D721Med (cell line): ENCODE results near the gene CDS2.
A peak's percentile ranks its signal among the peaks of the same experiment; 100 is the strongest.

ENCODE experiments used
- DNase-seq: peaks from one replicate; pipeline ENCODE4 v3.0.0; 2011; ENCODE audit warnings: low spot score; ENCODE audit not compliant: insufficient read length
- FAIRE-seq: peaks from 2 replicates; lab custom pipeline; 2011; peaks lifted over from hg19 to GRCh38; lab: Jason Lieb, UNC
- TF ChIP-seq, protein P1 (sequence below): IDR thresholded peaks from 2 replicates; pipeline ENCODE4 v1.5.1; 2012; ENCODE audit warnings: mild to moderate bottlenecking, control low read depth; ENCODE audit not compliant: insufficient read depth; ENCODE audit errors: missing control alignments

CDS2 gene

DNA sequence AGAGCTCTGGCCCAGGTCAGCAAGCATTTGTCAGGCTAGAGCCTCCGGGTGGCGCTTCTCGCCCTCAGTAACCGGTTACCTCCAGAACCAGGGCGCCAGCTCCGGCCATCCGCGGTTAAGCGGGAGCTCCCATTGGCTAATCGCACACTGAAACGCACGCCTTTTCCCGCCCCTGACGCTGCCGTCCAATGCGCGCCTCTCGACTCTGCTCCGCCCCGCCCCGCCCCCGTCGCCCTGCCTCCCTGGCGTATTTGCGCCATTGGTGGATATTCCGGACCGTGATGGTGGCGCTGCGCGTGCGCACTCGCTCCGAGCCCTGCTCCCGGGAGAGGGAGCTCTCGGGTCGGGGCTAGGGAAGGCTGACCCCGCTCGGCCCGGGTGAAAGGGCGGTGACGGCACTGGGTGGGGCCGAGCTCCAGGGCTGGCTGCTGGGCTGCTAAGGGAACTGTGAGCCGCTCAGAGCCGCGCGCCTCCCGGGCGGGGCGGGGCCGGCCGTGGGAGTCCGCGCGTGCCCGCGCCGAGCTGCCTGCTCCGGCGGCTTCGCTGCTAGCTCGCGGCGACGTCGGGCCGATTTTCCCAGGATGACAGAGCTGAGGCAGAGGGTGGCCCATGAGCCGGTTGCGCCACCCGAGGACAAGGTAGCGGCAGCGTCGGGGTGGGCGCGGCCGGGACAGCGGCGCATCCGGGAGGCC, at the start of gene CDS2:
Gene CDS2, plus strand, starts transcription at position 497 of the 692 bp plus-strand sequence. Its CDS starts 85 bp downstream, at position 582.
- DNase-seq (peak; percentile 48), FAIRE-seq (no peak)
- TF ChIP-seq, protein P1, sequence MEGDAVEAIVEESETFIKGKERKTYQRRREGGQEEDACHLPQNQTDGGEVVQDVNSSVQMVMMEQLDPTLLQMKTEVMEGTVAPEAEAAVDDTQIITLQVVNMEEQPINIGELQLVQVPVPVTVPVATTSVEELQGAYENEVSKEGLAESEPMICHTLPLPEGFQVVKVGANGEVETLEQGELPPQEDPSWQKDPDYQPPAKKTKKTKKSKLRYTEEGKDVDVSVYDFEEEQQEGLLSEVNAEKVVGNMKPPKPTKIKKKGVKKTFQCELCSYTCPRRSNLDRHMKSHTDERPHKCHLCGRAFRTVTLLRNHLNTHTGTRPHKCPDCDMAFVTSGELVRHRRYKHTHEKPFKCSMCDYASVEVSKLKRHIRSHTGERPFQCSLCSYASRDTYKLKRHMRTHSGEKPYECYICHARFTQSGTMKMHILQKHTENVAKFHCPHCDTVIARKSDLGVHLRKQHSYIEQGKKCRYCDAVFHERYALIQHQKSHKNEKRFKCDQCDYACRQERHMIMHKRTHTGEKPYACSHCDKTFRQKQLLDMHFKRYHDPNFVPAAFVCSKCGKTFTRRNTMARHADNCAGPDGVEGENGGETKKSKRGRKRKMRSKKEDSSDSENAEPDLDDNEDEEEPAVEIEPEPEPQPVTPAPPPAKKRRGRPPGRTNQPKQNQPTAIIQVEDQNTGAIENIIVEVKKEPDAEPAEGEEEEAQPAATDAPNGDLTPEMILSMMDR, result peak; percentile 43

DNA sequence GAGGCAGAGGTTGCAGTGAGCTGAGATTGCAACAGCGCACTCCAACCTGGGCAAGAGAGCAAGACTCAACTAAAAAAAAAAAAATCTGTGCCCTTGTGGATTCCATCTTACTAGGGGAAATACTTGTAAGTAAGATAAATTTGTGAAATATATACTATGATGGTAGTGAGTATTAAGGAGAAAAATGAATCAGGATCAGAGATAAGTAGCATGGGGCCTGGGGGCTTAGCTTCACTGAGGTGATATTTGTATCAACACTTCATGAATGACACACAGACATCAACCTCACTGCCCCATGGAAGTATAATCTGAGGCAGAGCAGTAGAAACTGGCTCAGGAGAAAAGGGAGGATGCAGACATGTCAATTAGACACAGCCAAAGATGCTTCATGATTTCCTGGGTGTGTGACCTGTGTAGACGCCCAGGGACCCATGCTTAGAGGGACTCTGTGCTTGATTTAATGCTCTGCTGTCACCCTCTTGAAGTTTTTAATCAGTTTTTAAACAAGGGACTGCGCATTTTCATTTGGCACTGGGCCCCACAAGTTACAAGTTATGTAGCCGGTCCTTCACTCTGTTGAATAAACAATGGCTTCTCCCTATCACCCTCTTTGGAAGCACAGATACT, 48.9 kb upstream of the CDS2 start:
- no peak for FAIRE-seq
- DNase-seq, result no peak
- TF ChIP-seq, protein P1, result no peak

DNA sequence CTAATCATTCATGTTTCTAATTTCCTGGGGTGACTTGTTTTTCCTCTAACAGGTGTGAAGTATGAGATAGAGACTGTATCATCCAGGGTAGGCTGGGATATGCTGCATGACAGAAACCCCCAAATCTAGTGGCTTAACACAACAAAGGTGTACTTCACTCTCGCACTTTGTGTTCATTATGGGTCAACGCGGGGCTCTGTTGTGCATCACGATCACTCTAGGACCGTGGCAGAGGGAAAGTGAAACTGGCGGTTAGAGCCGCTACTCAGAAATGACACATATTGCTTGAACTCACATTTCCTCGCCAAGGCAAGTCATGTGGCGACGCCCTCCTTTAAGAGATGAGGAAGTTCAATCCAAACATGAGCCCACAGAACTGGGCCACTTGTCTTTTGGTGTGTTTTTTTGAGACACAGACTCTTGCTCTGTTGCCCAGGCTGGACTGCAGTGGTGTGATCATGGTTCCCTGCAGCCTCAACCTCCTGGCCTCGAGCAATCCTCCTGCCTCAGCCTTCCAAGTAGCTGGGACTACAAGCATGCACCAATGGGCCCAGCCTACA, 48.3 kb upstream of the CDS2 start:
- FAIRE-seq (no peak), DNase-seq (no peak)
- TF ChIP-seq, protein P1, result no peak

DNA sequence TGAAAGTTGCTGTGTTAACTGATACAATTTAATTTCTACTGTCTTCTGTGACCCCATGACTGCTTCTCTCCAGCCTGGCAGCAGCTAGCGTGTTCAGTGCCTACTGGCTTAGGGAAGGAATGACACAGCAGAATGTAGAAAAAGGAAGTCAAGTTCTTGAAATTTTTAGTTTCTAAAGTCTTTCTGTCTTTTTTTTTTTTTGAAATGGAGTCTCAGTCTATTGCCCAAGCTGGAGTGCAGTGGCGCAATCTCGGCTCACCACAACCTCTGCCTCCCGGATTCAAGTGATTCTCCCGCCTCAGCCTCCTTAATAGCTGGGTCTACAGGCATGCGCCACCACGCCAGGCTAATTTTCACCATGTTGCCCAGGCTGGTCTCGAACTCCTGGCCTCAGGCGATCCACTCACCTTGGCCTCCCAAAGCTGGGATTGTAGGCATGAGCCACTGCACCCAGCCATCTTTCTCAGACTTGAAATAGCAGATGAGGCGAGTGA, 46.4 kb upstream of the CDS2 start:
- DNase-seq (no peak), FAIRE-seq (no peak)
- TF ChIP-seq, protein P1, result no peak

DNA sequence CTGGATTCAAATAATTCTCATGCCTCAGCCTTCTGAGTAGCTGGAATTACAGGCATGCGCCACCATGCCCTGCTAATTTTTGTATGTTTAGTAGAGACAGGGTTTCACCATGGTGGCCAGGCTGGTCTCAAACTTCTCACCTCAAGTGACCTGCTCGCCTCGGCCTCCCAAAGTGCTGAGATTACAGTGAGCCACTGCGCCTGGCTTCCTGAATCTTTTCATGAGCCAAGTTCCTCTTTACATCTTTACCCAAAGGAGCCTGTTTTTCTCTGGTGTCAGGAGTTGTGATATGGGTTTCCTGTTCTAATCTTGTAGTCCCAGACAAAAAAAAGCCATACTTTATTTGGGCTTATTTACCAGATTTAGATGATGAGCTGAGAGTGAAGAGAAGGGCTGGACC, 41.4 kb upstream of the CDS2 start:
- no peak for FAIRE-seq
- no peak for DNase-seq
- TF ChIP-seq, protein P1, result no peak

DNA sequence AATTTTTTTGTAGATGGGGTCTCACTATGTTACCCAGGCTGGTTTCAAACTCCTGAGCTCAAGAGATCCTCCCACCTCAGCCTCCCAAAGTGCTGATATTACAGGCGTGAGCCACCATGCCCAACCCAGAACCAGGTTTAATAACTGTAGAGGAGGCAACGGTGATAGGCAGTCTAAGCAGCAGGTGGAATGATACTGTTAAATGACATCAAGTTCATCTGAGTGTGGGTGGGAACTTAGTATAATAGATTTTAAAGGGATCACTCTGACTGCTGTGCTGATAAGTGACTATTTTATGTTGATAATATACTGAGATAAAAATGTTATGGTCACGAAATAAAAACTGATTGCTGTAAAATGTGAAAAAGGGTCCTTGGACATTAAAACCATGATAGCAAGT, 38.1 kb upstream of the CDS2 start:
- FAIRE-seq (no peak), DNase-seq (no peak)
- TF ChIP-seq, protein P1, result no peak

GRCh38 chr20:5090191-5090590, 36.6 kb upstream of the CDS2 start:
- no peak for FAIRE-seq
- no peak for DNase-seq
- TF ChIP-seq, protein P1, result no peak
